ENCODE data around the gene PCDHGC4. TPM values are rescaled to one million over a fixed set of nuclear protein-coding genes. Genes with fewer than 3 reads are reported as not detected.
A peak's percentile ranks its signal among the peaks of the same experiment; 100 is the strongest.

The PCDHGC4 gene
- total RNA-seq, 1 experiment from 2014 or later: 4.3 TPM

GRCh38 chr5:141516672-141517025 is 31.8 kb downstream of the PCDHGC4 start:
- Mint-ChIP-seq H3K27ac (peak overlapping the region in 2 of 3 experiments; percentile 80 to 83; a peak in 3 of 7 replicates), H3K9me3 (no peaks in the 10 kb centered on the region; a peak in 1 of 5 replicates), H3K27me3 (ENCODE audit: low read depth) (peaks cover 3% of the 10 kb centered on the region; the same call in 1 of the 2 replicates), H3K36me3 (ENCODE audit: insufficient read depth in 1 of 3, low read depth in 3 of 3) (peaks cover 26 to 65% (median 44%) of the 10 kb centered on the region in 3 experiments), H3K4me3 (no peak overlapping the region), H3K4me1 (peaks cover 30 to 38% of the 10 kb centered on the region in 2 experiments)
- Histone ChIP-seq H3K18ac (ENCODE audit: insufficient read length, low read depth, low read length) (no peak overlapping the region), H2BK12ac (ENCODE audit: insufficient read length, low read depth, low read length) (no peak overlapping the region), H3K4me1 (ENCODE audit: insufficient read depth, low read length) (no peaks in the 10 kb centered on the region; the same call in 1 of the 2 replicates), H3K56ac (ENCODE audit: insufficient read length, low read depth, low read length) (no peak overlapping the region), H3K79me2 (ENCODE audit: insufficient read depth, low read length) (no peaks in the 10 kb centered on the region), H3K14ac (ENCODE audit: insufficient read depth, low read length) (no peak overlapping the region), H2AK5ac (ENCODE audit: insufficient read length, low read length) (no peak overlapping the region), H3K27ac (ENCODE audit: insufficient read length, low read depth, low read length) (no peak overlapping the region), H3K27me3 (ENCODE audit: insufficient read depth, low read length) (no peaks in the 10 kb centered on the region), H3T11ph (ENCODE audit: low read length) (no peak overlapping the region), H3K23me2 (ENCODE audit: insufficient read length, low read depth, low read length, poor library complexity, severe bottlenecking) (peaks cover 17% of the 10 kb centered on the region), H4K20me1 (ENCODE audit: control insufficient read depth, insufficient read depth, insufficient read length) (no peaks in the 10 kb centered on the region), H3K4ac (ENCODE audit: low read depth, low read length) (no peak overlapping the region), H4K8ac (replicated peaks; ENCODE audit: insufficient read length, low read depth, low read length) (no peak overlapping the region), H3K4me2 (ENCODE audit: insufficient read depth, insufficient read length, low read length) (no peak overlapping the region), H2AFZ (ENCODE audit: low read length) (no peak overlapping the region), H2BK20ac (ENCODE audit: low read depth, low read length, poor library complexity, severe bottlenecking) (no peak overlapping the region), H3K9ac (ENCODE audit: extremely low read depth, insufficient read length, low read length) (no peak overlapping the region), H3K79me1 (ENCODE audit: insufficient read depth, low read depth, low read length, poor library complexity, severe bottlenecking) (no peaks in the 10 kb centered on the region), H4K91ac (ENCODE audit: insufficient read length, low read depth, low read length) (no peak overlapping the region), H2BK120ac (ENCODE audit: low read depth, low read length, poor library complexity, severe bottlenecking) (no peak overlapping the region), H2BK5ac (ENCODE audit: insufficient read length, low read length) (no peak overlapping the region), H3K9me3 (ENCODE audit: control insufficient read depth, low read depth, low read length) (no peaks in the 10 kb centered on the region), H2BK15ac (ENCODE audit: low read depth, low read length) (no peak overlapping the region), H4K5ac (ENCODE audit: insufficient read length, low read depth, low read length) (no peak overlapping the region), H3K23ac (ENCODE audit: insufficient read length, low read depth, low read length) (no peak overlapping the region)
- DNase-seq: no peak
- no CpG with 5 or more reads among the region's 8 CpGs for WGBS (ENCODE audit: extremely low coverage, insufficient read length, low lambda C conversion rate)
- no peak for TF ChIP-seq CTCF (conservative IDR thresholded peaks at IDR 0.05)
